SW480 (cell line): ENCODE measurements around the gene ANO6.
"Not testable (repeated sequence)": the region's sequence is repeated elsewhere in the genome, so short reads cannot be mapped to it uniquely, and the experiment has no call there.

Experiments used
- DNase-seq: peaks from one replicate; pipeline ENCODE4 v3.0.0-alpha.2; 2016; ENCODE audit warnings: low spot score

ANO6 gene

GRCh38 chr12:45348311-45348710 lies 132.4 kb downstream of the ANO6 start:
- DNase-seq = no peak

DNA sequence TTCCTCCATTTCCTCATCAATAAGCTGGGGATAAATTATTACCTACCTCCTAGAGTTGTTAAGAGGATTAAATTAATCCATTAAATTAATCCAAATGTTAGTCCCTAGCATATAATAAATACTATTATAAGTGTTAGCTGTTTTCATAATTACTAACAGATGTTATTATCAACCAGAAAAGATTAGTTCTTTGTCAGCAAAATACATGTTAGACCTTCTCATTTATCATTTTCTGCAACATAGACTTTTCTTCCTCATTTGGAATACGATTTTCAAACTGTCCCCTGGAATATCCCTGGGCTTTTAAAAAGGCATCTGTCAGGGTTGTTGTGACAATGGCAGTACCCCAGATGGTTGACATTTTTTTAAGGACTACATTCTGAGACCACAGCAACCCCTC lies 133.1 kb downstream of the ANO6 start:
- no peak for DNase-seq

- DNase-seq = no peak
Measured at GRCh38 chr12:45349916-45350315, 134.0 kb downstream of the ANO6 start.

GRCh38 chr12:45350861-45351260 lies 135.0 kb downstream of the ANO6 start:
- no peak for DNase-seq

GRCh38 chr12:45351921-45352670 lies 136.2 kb downstream of the ANO6 start:
- no peak for DNase-seq

DNA sequence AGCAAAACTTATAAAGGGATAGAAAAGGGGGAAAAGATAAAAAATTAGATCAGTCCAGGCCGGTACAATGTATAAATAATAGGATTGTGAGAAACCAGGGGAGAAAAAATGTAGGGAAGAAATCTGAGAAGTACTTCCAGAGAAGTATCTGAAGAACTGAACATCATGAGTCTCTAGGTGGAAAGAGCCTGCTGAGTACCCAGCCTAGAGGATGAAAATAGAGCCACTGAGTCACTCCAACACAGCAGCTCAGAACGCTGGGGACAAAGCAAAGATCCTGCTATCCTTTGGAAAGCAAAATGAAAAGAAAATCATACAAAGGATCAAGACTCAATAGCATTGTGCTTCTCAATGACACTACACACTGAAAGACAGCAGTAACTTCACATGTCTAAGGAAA lies 138.0 kb downstream of the ANO6 start:
- DNase-seq = no peak

- no peak for DNase-seq
Measured at GRCh38 chr12:45354399-45354798, 138.5 kb downstream of the ANO6 start.

DNA sequence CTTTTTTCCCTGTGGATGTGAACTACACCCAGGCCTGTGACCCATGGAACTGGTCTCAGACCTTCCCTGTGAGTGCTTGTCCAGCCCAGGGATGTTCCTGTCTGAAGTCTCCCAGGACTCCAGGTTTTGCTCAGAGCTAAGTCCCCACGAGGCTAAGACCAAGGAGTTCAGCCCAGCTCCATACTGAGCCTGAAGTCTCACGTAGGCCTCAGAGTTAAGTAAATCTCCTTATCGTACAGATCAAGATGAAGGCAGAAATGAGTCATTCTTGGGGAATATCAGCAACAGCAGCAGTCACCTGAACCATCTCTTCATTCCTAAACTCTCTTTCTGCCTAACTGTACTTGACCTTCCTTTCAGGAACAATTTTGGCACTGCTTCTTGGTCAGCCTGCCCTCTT lies 139.8 kb downstream of the ANO6 start:
- DNase-seq = no peak

- no peak for DNase-seq
Measured at GRCh38 chr12:45356822-45357538, 141.1 kb downstream of the ANO6 start.

- DNase-seq = no peak
Measured at GRCh38 chr12:45357539-45358417, 141.9 kb downstream of the ANO6 start.

DNA sequence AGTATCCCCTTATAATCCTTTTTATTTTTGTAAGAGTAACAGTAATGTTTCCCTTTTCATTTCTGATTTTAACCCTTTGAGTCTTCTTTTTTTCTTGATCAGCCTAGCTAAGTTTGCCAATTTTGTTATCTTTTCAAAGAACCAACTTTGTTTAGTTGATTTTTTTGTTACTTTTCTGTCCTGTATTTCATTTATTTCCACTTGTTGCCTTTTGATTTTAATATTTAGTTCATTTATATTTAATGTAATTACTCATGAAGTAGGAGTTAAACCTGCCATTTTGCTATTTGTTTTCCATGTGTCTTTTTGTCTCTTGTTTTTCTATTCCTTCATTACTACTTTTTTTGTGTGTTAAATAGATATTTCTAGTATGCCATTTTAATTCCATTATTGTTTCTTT lies 146.4 kb downstream of the ANO6 start:
- no peak for DNase-seq

GRCh38 chr12:45363903-45364302 lies 148.0 kb downstream of the ANO6 start:
- no peak for DNase-seq

DNA sequence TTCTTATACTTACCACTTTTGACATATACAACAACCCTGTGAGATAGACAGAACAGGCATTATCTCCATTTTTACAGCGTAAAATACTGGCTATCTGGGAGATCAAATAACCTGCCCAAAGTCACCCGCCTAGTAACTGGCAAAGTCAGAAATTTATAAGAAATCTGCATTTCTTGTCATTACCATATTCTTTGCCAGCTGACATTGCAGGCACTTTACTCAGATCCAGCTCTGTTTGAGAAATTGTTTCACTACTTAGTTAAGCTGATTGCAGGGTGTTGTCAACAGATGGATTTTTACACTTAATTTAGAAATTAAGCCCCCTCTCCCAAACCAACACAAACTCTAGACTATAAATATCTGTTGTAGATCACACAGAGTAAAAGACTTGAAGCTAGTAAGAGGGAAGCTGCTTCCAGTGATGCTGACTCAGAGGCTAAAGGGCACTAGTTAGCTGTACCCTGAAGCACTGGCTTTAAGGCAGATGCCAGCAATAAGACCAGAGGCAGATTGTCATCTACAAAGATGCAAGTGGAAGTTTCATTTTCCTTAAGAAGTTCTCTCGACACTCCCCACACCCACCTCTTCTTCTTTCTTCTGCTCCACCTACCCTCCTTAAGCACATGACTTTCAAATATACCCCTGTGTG lies 153.1 kb downstream of the ANO6 start:
- no peak for DNase-seq

GRCh38 chr12:45377815-45378214 lies 161.9 kb downstream of the ANO6 start:
- DNase-seq = no peak

GRCh38 chr12:45379261-45379660 lies 163.4 kb downstream of the ANO6 start:
- DNase-seq = no peak

- DNase-seq = no peak
Measured at GRCh38 chr12:45381351-45381750, 165.5 kb downstream of the ANO6 start.

DNA sequence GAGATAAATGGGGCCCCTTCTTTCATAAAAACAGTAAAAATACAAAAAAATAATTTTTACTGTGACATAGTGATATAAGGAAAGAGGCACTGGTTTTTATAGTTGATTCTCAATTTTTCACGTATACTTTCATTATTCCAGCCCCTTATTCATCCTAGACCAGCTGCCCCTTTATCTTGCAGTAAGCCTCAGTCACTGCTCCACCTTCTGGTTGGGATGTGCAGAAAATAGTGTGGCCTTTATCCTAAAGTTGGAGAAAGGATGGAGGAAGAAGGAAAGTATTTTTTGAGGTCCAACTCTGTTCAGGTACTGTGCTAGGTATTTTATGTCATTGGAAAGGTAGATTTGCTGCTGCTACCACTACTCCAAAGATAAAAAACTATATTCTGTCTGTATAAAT lies 172.7 kb downstream of the ANO6 start:
- DNase-seq = peak; percentile 36

- no peak for DNase-seq
Measured at GRCh38 chr12:45389426-45389825, 173.5 kb downstream of the ANO6 start.

DNA sequence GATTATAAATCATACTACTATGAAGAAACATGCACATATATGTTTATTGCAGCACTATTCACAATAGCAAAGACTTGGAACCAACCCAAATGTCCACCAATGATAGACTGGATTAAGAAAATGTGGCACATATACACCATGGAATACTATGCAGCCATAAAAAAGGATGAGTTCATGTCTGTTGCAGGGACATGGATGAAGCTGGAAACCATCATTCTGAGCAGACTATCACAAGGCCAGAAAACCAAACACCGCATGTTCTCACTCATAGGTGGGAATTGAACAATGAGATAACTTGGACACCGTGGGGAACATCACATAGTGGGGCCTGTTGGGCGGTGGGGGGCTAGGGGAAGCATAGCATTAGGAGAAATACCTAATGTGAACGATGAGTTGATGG lies 181.6 kb downstream of the ANO6 start:
- not testable (repeated sequence) for DNase-seq

DNA sequence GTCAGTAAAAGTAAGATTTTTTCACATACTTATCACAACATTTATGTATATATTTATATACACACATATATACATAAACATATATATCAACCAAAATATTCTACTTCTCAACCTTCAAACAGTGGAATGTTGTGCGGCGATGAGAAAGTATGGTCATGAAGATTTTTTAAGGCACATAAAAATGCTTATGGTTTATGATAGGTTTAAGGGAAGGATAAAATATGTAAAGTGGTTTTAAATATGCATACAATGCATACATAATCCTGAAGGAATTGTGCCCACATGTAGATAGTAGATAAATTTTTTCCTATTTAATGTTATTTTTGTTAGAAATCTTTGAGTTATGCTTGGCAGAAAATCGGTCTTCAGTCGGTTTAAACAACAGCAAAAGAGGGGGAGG lies 182.7 kb downstream of the ANO6 start:
- no peak for DNase-seq

DNA sequence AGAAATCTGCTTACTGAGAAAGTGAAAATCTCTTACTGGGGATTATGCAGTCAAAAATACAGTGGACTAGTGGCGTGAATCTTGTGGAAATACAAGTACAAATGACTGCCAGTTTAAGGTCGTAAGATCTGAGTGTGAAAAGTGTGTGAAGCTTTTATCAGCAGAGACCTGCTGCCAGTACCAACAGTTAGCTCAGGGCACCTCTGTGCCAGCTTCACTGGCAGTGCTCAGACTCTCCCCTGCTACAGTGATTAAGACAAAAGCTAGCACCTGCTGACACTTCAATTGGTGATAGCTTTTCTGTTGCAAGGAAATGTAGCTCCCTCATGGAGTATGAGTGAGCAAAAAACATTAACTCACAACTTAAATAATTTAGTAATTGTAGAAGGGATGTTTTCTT lies 185.1 kb downstream of the ANO6 start:
- no peak for DNase-seq

GRCh38 chr12:45402288-45402687 lies 186.4 kb downstream of the ANO6 start:
- no peak for DNase-seq
